H1 (cell line): ENCODE measurements around the gene ZBTB42. TPM values are rescaled to one million over a fixed set of nuclear protein-coding genes. Genes with fewer than 3 reads are reported as not detected.

Experiments
- CTCF ChIA-PET: fragments of 300-600 bp; sonication (Branson Sonifier 250); formaldehyde crosslinking; loops from one replicate; lab custom pipeline; 2021; ENCODE audit not compliant: partially characterized antibody; lab: Charles Lee
- POLR2A ChIA-PET: fragments of 300-600 bp; sonication (Branson Sonifier 250); formaldehyde crosslinking; loops from one replicate; lab custom pipeline; 2021; ENCODE audit warnings: inconsistent platforms; ENCODE audit not compliant: partially characterized antibody; lab: Charles Lee
- DNase-seq, 2 experiments: peaks; one replicate each; pipeline versions ENCODE4 v3.0.0 to v3.0.0-alpha.2; 2010 to 2022; ENCODE audit warnings: low spot score in 2 of 2, low read depth in 1 of 2, mixed read lengths in 1 of 2
- FAIRE-seq: peaks from 2 replicates; lab custom pipeline; 2011; peaks lifted over from hg19 to GRCh38; lab: Jason Lieb, UNC
- H2AFZ ChIP-seq: 2 replicates; pipeline ENCODE4 v1.8.1; 2012; ENCODE audit warnings: low read length, inconsistent platforms
- H2AK5ac ChIP-seq: 2 replicates; pipeline ENCODE4 v1.6.1; 2013; ENCODE audit warnings: low read depth, low read length
- H2BK120ac ChIP-seq: replicated peaks from 2 replicates; pipeline ENCODE3; 2013; ENCODE audit warnings: low read depth, low read length, inconsistent platforms
- H2BK12ac ChIP-seq: 2 replicates; pipeline ENCODE4 v1.6.1; 2013; ENCODE audit warnings: low read depth, low read length
- H2BK15ac ChIP-seq: 2 replicates; pipeline ENCODE4 v1.6.1; 2013; ENCODE audit warnings: low read length
- H2BK20ac ChIP-seq: 2 replicates; pipeline ENCODE4 v1.6.1; 2013; ENCODE audit warnings: low read length
- H2BK5ac ChIP-seq: 2 replicates; pipeline ENCODE4 v1.6.1; 2013; ENCODE audit warnings: low read depth, low read length
- H3K14ac ChIP-seq: 2 replicates; pipeline ENCODE4 v1.6.1; 2013; ENCODE audit warnings: inconsistent platforms; ENCODE audit not compliant: insufficient read length
- H3K18ac ChIP-seq: 2 replicates; pipeline ENCODE4 v1.6.1; 2013; ENCODE audit warnings: low read length; ENCODE audit errors: extremely low read depth
- H3K23ac ChIP-seq: 2 replicates; pipeline ENCODE4 v1.6.1; 2013; ENCODE audit warnings: inconsistent platforms; ENCODE audit not compliant: insufficient read length
- H3K23me2 ChIP-seq: 2 replicates; pipeline ENCODE4 v1.6.1; 2013; ENCODE audit warnings: low read depth, low read length
- H3K27ac ChIP-seq: 2 replicates; pipeline ENCODE4 v1.6.1; 2011; ENCODE audit warnings: low read depth, low read length, inconsistent platforms
- H3K27me3 ChIP-seq, 4 experiments: replicated peaks in 1 of 4; 1 replicate in 1 of 4; 2 replicates in 3 of 4; pipeline versions ENCODE4 v1.6.1 to v1.8.1; 2011 to 2013; ENCODE audit warnings: low read length in 3 of 4, mild to moderate bottlenecking in 3 of 4, inconsistent platforms in 2 of 4, mixed read lengths in 2 of 4, moderate library complexity in 1 of 4; ENCODE audit not compliant: control insufficient read depth in 3 of 4, insufficient read depth in 3 of 4; ENCODE audit errors: extremely low read depth in 1 of 4
- H3K36me3 ChIP-seq, 4 experiments: 2 replicates each; pipeline versions ENCODE4 v1.6.1 to v1.8.1; 2011 to 2013; ENCODE audit warnings: mild to moderate bottlenecking in 4 of 4, low read length in 3 of 4, moderate library complexity in 2 of 4, control low read depth in 1 of 4, inconsistent platforms in 1 of 4; ENCODE audit not compliant: insufficient read depth in 4 of 4, control insufficient read depth in 2 of 4
- H3K4ac ChIP-seq: replicated peaks from 2 replicates; pipeline ENCODE3; 2013; ENCODE audit warnings: low read length, low read depth, mixed read lengths, inconsistent platforms; ENCODE audit not compliant: insufficient read length
- H3K4me1 ChIP-seq, 4 experiments: replicated peaks in 1 of 4; 1 replicate in 1 of 4; 2 replicates in 3 of 4; pipeline versions ENCODE4 v1.6.1 to v1.8.1; 2011 to 2013; ENCODE audit warnings: low read length in 3 of 4, inconsistent platforms in 2 of 4, mixed read lengths in 1 of 4; ENCODE audit not compliant: insufficient read depth in 4 of 4, control insufficient read depth in 3 of 4
- H3K4me2 ChIP-seq, 2 experiments: 2 replicates each; pipeline versions ENCODE4 v1.6.1 to v1.8.1; 2011 to 2013; ENCODE audit warnings: low read depth in 2 of 2, low read length in 2 of 2, control low read depth in 1 of 2, inconsistent platforms in 1 of 2, mild to moderate bottlenecking in 1 of 2; ENCODE audit not compliant: insufficient read depth in 1 of 2
- H3K4me3 ChIP-seq, 4 experiments: fragments of 200-600, 300-600 bp in 1 of 4; sonication (generic), shearing (Covaris generic), sonication (Bioruptor Twin) in 1 of 4; 2 replicates each; pipeline versions ENCODE4 v1.5.1 to v1.8.1; 2011 to 2016; ENCODE audit warnings: low read length in 4 of 4, low read depth in 3 of 4, control low read depth in 2 of 4, inconsistent platforms in 2 of 4, mild to moderate bottlenecking in 2 of 4, mixed read lengths in 1 of 4, moderate library complexity in 1 of 4; ENCODE audit not compliant: insufficient read depth in 2 of 4; ENCODE audit errors: extremely low read depth in 1 of 4
- H3K56ac ChIP-seq: replicated peaks from 2 replicates; pipeline ENCODE3; 2013; ENCODE audit warnings: low read depth, mild to moderate bottlenecking, mixed read lengths, low read length, inconsistent platforms; ENCODE audit not compliant: insufficient read length
- H3K79me1 ChIP-seq: 2 replicates; pipeline ENCODE4 v1.6.1; 2013; ENCODE audit warnings: low read depth, low read length, control low read depth
- H3K79me2 ChIP-seq, 2 experiments: 2 replicates each; pipeline versions ENCODE4 v1.6.1 to v1.8.1; 2012 to 2013; ENCODE audit warnings: low read length in 2 of 2, mild to moderate bottlenecking in 2 of 2, inconsistent platforms in 1 of 2; ENCODE audit not compliant: insufficient read depth in 2 of 2, control insufficient read depth in 1 of 2
- H3K9ac ChIP-seq, 4 experiments: replicated peaks in 1 of 4; 1 replicate in 1 of 4; 2 replicates in 3 of 4; pipeline versions ENCODE4 v1.6.1 to v1.8.1; 2011 to 2013; ENCODE audit warnings: low read depth in 3 of 4, low read length in 3 of 4, control low read depth in 2 of 4, mild to moderate bottlenecking in 2 of 4, moderate library complexity in 2 of 4, inconsistent platforms in 1 of 4; ENCODE audit errors: extremely low read depth in 1 of 4
- H3K9me3 ChIP-seq, 2 experiments: 2 replicates each; pipeline versions ENCODE4 v1.6.1 to v1.8.1; 2012 to 2013; ENCODE audit warnings: mild to moderate bottlenecking in 2 of 2, moderate library complexity in 2 of 2, control low read depth in 1 of 2, inconsistent platforms in 1 of 2, low read depth in 1 of 2, low read length in 1 of 2, mixed read lengths in 1 of 2; ENCODE audit not compliant: insufficient read depth in 2 of 2
- H4K20me1 ChIP-seq, 2 experiments: replicated peaks in 1 of 2; 2 replicates each; pipeline versions ENCODE3 to v1.8.1; 2011 to 2013; ENCODE audit warnings: inconsistent platforms in 2 of 2, low read length in 2 of 2, mild to moderate bottlenecking in 1 of 2; ENCODE audit not compliant: insufficient read depth in 2 of 2, control insufficient read depth in 1 of 2
- H4K5ac ChIP-seq: 2 replicates; pipeline ENCODE4 v1.6.1; 2013; ENCODE audit warnings: low read length, low read depth, mixed read lengths, inconsistent platforms; ENCODE audit not compliant: insufficient read length
- H4K8ac ChIP-seq: 2 replicates; pipeline ENCODE4 v1.8.0; 2013; ENCODE audit warnings: mild to moderate bottlenecking, moderate library complexity, low read length, inconsistent platforms; ENCODE audit not compliant: insufficient read depth; ENCODE audit errors: extremely low read depth
- H4K91ac ChIP-seq: replicated peaks from 2 replicates; pipeline ENCODE3; 2013; ENCODE audit warnings: low read length, mixed read lengths, inconsistent platforms; ENCODE audit not compliant: insufficient read length
- CHD1 ChIP-seq: IDR thresholded peaks from 2 replicates; pipeline ENCODE4 v1.6.1; 2012; ENCODE audit warnings: low read depth, low read length, improper control_type of control experiment
- GABPA ChIP-seq: IDR thresholded peaks from 2 replicates; pipeline ENCODE4 v1.6.1; 2011; ENCODE audit warnings: mild to moderate bottlenecking, low read length, moderate library complexity, borderline replicate concordance; ENCODE audit not compliant: insufficient read depth
- HDAC6 ChIP-seq: IDR thresholded peaks from one replicate; pipeline ENCODE4 v1.7.1; 2012; ENCODE audit warnings: low read depth, mild to moderate bottlenecking, inconsistent platforms, low read length, moderate library complexity
- JUN ChIP-seq: IDR thresholded peaks from 2 replicates; pipeline ENCODE4 v1.6.1; 2011; ENCODE audit warnings: low read depth, mild to moderate bottlenecking, improper control_type of control experiment, low read length
- NANOG ChIP-seq: IDR thresholded peaks from 2 replicates; pipeline ENCODE4 v1.6.1; 2011; ENCODE audit warnings: low read length, low read depth, mild to moderate bottlenecking, inconsistent platforms; ENCODE audit not compliant: insufficient read depth, poor library complexity, severe bottlenecking
- RBBP5 ChIP-seq: IDR thresholded peaks from 2 replicates; pipeline ENCODE4 v1.7.1; 2012; ENCODE audit warnings: low read depth, mild to moderate bottlenecking, inconsistent platforms, low read length, moderate library complexity, borderline replicate concordance
- RXRA ChIP-seq: IDR thresholded peaks from 2 replicates; pipeline ENCODE4 v1.6.1; 2011; ENCODE audit warnings: low read depth, mild to moderate bottlenecking, low read length, moderate library complexity; ENCODE audit not compliant: insufficient read depth
- SIRT6 ChIP-seq: IDR thresholded peaks from one replicate; pipeline ENCODE4 v1.7.1; 2012; ENCODE audit warnings: low read length, inconsistent platforms
- SRF ChIP-seq: IDR thresholded peaks from 2 replicates; pipeline ENCODE4 v1.6.1; 2011; ENCODE audit warnings: mild to moderate bottlenecking, low read depth, low read length, moderate library complexity
- WGBS, 2 experiments: shearing (Covaris generic) in 1 of 2; methylation state at CpG; one replicate each; pipeline versions ENCODE4 v1.1.6 to v1.1.7; 2013 to 2015; ENCODE audit warnings: low lambda C conversion rate in 2 of 2, mixed read lengths in 2 of 2, inconsistent platforms in 1 of 2, low coverage in 1 of 2, missing lambda C conversion rate in 1 of 2; ENCODE audit not compliant: insufficient replicate concordance in 2 of 2, insufficient coverage in 1 of 2, insufficient read length in 1 of 2; ENCODE audit errors: extremely low coverage in 1 of 2, missing lambda C conversion rate in 1 of 2; 5-methylcytosine and 5-hydroxymethylcytosine counted together
- polyA plus RNA-seq, 7 experiments: library from polyadenylated mRNA; depleted of rRNA in 3 of 7; stranded (reverse) in 5 of 7; unstranded in 2 of 7; fragments of >200 nt in 5 of 7; fragments of 200-250 nt in 2 of 7; gene quantifications; 1 replicate in 5 of 7; 2 replicates in 1 of 7; 4 replicates in 1 of 7; pipeline versions ENCODE4 v1.2.1 to v1.2.3, GENCODE V29; 2011 to 2013; ENCODE audit warnings: missing spikeins in 2 of 7, mixed read lengths in 2 of 7
- total RNA-seq: library from RNA; stranded (reverse); fragmentation: NEBNext Ultra II Directional; extraction: Animal tissue kit (Norgen Biotek cat#: 25700); gene quantifications from 2 replicates; pipeline ENCODE4 v1.2.1, GENCODE V29; 2021
- TF ChIP-seq, protein P1 (sequence below): IDR thresholded peaks from 2 replicates; pipeline ENCODE4 v1.6.1; 2012; ENCODE audit warnings: inconsistent platforms
- TF ChIP-seq, protein P2 (sequence below): IDR thresholded peaks from 2 replicates; pipeline ENCODE4 v1.6.1; 2012; ENCODE audit warnings: low read length, inconsistent platforms

Gene ZBTB42
- total and polyA plus RNA-seq, 2 of the 8 experiments (the other 6 are each of a cell fraction or from before 2014, with no cell fraction given) = 2.8 to 3.1 TPM

DNA sequence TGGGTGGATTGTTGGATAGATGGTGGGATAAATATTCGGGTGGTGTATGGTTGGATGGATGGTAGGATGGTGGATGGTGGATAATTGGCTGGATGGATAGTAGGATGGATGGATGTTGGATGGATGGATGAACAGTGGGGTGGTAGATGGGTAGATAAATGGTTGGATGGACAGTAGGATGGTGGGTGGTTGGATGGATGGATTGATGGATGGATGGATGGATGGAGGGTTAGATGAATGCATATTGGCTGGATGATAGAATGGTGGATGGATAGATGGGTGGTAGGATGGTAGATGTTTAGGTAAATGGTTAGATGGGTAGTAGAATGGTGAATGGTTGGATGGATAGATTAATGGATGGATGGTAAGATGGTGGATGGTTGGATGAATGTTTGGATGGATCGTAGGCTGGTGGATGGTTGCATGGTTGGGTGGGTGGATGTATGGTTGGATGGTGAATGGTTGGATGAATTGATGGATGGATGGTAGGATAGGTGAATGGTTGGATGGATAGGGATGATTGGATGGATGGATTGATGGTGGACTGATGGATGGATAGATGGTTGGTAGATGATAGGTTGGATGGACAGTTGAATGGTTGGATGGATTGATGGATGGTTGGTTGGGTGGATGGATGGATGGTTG is 23.6 kb downstream of the ZBTB42 start:
- H2AK5ac ChIP-seq = no peak overlapping the region
- no peak overlapping the region for H3K9ac ChIP-seq
- H3K56ac ChIP-seq = peak overlapping the region; percentile 96
- FAIRE-seq (no peak), DNase-seq (no peak)
- H3K4me3 ChIP-seq = no peak overlapping the region
- H4K91ac ChIP-seq = no peak overlapping the region
- peaks cover 21% of the 10 kb centered on the region; the same call in 1 of the 2 replicates for H3K23me2 ChIP-seq
- no peaks in the 10 kb centered on the region for H3K79me2 ChIP-seq
- 91 to 100% methylated on average over 2 of the region's 2 CpGs for WGBS, 2 experiments
- ChIA-PET CTCF (interaction anchor here (2.4 kb wide), 1 partner anchor 20 kb away, joined by 12 read pairs; no protein-coding TSS in a partner anchor), POLR2A (interaction anchor here (0.6 to 2.0 kb wide), 3 partner anchors 21 to 56 kb away, joined by 3 to 7 read pairs (median 4); no protein-coding TSS in a partner anchor)
- no peaks in the 10 kb centered on the region for H3K36me3 ChIP-seq
- H2BK20ac ChIP-seq = no peak overlapping the region
- peaks cover 0 to 8% of the 10 kb centered on the region in 2 experiments for H4K20me1 ChIP-seq
- no peak overlapping the region for H3K27ac ChIP-seq
- H3K79me1 ChIP-seq = no peaks in the 10 kb centered on the region
- H3K4me2 ChIP-seq = no peak overlapping the region
- no peak overlapping the region for H4K5ac ChIP-seq
- H2BK5ac ChIP-seq = 0 out of 2 replicates have a peak overlapping the region, but pooled peaks have one; percentile 21
- H2BK15ac ChIP-seq = no peak overlapping the region
- no peak overlapping the region for H3K14ac ChIP-seq
- H3K18ac ChIP-seq = no peak overlapping the region
- no peak overlapping the region for H2BK12ac ChIP-seq
- no peak overlapping the region for H2AFZ ChIP-seq
- peaks cover 0 to 26% (median 19%) of the 10 kb centered on the region in 4 experiments; a peak in 6 of 7 replicates for H3K27me3 ChIP-seq
- no peak overlapping the region for H3K4ac ChIP-seq
- peaks cover 0 to 7% (median 5%) of the 10 kb centered on the region in 4 experiments; a peak in 4 of 7 replicates for H3K4me1 ChIP-seq
- H4K8ac ChIP-seq = no peak overlapping the region
- no peak overlapping the region for H3K23ac ChIP-seq
- H3K9me3 ChIP-seq = no peaks in the 10 kb centered on the region
- H2BK120ac ChIP-seq = no peak overlapping the region
- TF ChIP-seq GABPA (no peak), SIRT6 (no peak), NANOG (no peak), SRF (no peak), RBBP5 (no peak), CHD1 (no peak), RXRA (no peak), JUN (no peak), HDAC6 (no peak)
- TF ChIP-seq, protein P1, sequence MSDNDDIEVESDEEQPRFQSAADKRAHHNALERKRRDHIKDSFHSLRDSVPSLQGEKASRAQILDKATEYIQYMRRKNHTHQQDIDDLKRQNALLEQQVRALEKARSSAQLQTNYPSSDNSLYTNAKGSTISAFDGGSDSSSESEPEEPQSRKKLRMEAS = no peak
- TF ChIP-seq, protein P2, sequence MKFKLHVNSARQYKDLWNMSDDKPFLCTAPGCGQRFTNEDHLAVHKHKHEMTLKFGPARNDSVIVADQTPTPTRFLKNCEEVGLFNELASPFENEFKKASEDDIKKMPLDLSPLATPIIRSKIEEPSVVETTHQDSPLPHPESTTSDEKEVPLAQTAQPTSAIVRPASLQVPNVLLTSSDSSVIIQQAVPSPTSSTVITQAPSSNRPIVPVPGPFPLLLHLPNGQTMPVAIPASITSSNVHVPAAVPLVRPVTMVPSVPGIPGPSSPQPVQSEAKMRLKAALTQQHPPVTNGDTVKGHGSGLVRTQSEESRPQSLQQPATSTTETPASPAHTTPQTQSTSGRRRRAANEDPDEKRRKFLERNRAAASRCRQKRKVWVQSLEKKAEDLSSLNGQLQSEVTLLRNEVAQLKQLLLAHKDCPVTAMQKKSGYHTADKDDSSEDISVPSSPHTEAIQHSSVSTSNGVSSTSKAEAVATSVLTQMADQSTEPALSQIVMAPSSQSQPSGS = no peak
